ENCODE data around the gene TMEM196.

TMEM196 gene

GRCh38 chr7:19708397-19709248 is 64.8 kb downstream of the TMEM196 start, which contains the start of gene POLR1F:
Gene POLR1F (minus strand): TSS chr7:19709037. CDS start chr7:19709016, 21 bp downstream.
- in situ Hi-C loops (cut with MboI; ENCODE audit: low sequenced_read_pairs): no loop called here

GRCh38 chr7:19707240-19707639 is 66.2 kb downstream of the TMEM196 start:
- in situ Hi-C loops (cut with MboI; ENCODE audit: low sequenced_read_pairs): no loop called here

GRCh38 chr7:19705663-19706062 is 67.8 kb downstream of the TMEM196 start:
- in situ Hi-C loops (cut with MboI; ENCODE audit: low sequenced_read_pairs): no loop called here

GRCh38 chr7:19701471-19701870 is 71.9 kb downstream of the TMEM196 start:
- in situ Hi-C loops (cut with MboI; ENCODE audit: low sequenced_read_pairs): no loop called here

GRCh38 chr7:19700936-19701335 is 72.5 kb downstream of the TMEM196 start:
- in situ Hi-C loops (cut with MboI; ENCODE audit: low sequenced_read_pairs): no loop called here

GRCh38 chr7:19698331-19698730 is 75.1 kb downstream of the TMEM196 start:
- in situ Hi-C loops (cut with MboI; ENCODE audit: low sequenced_read_pairs): loop anchor here (25.0 kb wide), 1 partner anchor 1361 kb away; no protein-coding TSS in a partner anchor

GRCh38 chr7:19696926-19697325 is 76.5 kb downstream of the TMEM196 start:
- in situ Hi-C loops (cut with MboI; ENCODE audit: low sequenced_read_pairs): loop anchor here (25.0 kb wide), 1 partner anchor 1360 kb away; no protein-coding TSS in a partner anchor

GRCh38 chr7:19692111-19692828 is 81.1 kb downstream of the TMEM196 start:
- in situ Hi-C loops (cut with MboI; ENCODE audit: low sequenced_read_pairs): loop anchor here (25.0 kb wide), 1 partner anchor 1355 kb away; no protein-coding TSS in a partner anchor

GRCh38 chr7:19690736-19691135 is 82.7 kb downstream of the TMEM196 start:
- in situ Hi-C loops (cut with MboI; ENCODE audit: low sequenced_read_pairs): loop anchor here (25.0 kb wide), 1 partner anchor 1353 kb away; no protein-coding TSS in a partner anchor

- in situ Hi-C loops (cut with MboI; ENCODE audit: low sequenced_read_pairs): loop anchor here (25.0 kb wide), 1 partner anchor 1352 kb away; no protein-coding TSS in a partner anchor
Observed at GRCh38 chr7:19689130-19689529, 84.3 kb downstream of the TMEM196 start.

GRCh38 chr7:19681596-19681995 is 91.8 kb downstream of the TMEM196 start:
- in situ Hi-C loops (cut with MboI; ENCODE audit: low sequenced_read_pairs): loop anchor here (25.0 kb wide), 1 partner anchor 1344 kb away; no protein-coding TSS in a partner anchor

- in situ Hi-C loops (cut with MboI; ENCODE audit: low sequenced_read_pairs): loop anchor here (25.0 kb wide), 1 partner anchor 1340 kb away; no protein-coding TSS in a partner anchor
Observed at GRCh38 chr7:19677180-19677579, 96.2 kb downstream of the TMEM196 start.

- in situ Hi-C loops (cut with MboI; ENCODE audit: low sequenced_read_pairs): loop anchor here (25.0 kb wide), 1 partner anchor 1339 kb away; no protein-coding TSS in a partner anchor
Observed at GRCh38 chr7:19675816-19676215, 97.6 kb downstream of the TMEM196 start.

GRCh38 chr7:19674266-19674960 is 99.0 kb downstream of the TMEM196 start:
- in situ Hi-C loops (cut with MboI; ENCODE audit: low sequenced_read_pairs): no loop called here

GRCh38 chr7:19670806-19671205 is 102.6 kb downstream of the TMEM196 start:
- in situ Hi-C loops (cut with MboI; ENCODE audit: low sequenced_read_pairs): no loop called here
